Dedifferentiated amniotic fluid mesenchymal stem cell (primary cell): ENCODE measurements around the gene SHROOM3.

Experiments
- DNase-seq: peaks from one replicate; pipeline ENCODE4 v3.0.0-alpha.2; 2016; ENCODE audit errors: extremely low spot score

The SHROOM3 gene

GRCh38 chr4:76691807-76692582, 257.0 kb downstream of the SHROOM3 start:
- no peak for DNase-seq

GRCh38 chr4:76692761-76693160, 257.7 kb downstream of the SHROOM3 start:
- no peak for DNase-seq

- DNase-seq: no peak
Observed at GRCh38 chr4:76694056-76694455, 259.0 kb downstream of the SHROOM3 start.

GRCh38 chr4:76696109-76696508, 261.1 kb downstream of the SHROOM3 start:
- peak; percentile 43 for DNase-seq

GRCh38 chr4:76697129-76697803, 262.2 kb downstream of the SHROOM3 start:
- no peak for DNase-seq

GRCh38 chr4:76698141-76698540, 263.1 kb downstream of the SHROOM3 start:
- no peak for DNase-seq

- no peak for DNase-seq
Observed at GRCh38 chr4:76699751-76700310, 264.8 kb downstream of the SHROOM3 start.

GRCh38 chr4:76702440-76703122, 267.6 kb downstream of the SHROOM3 start:
- no peak for DNase-seq

GRCh38 chr4:76703123-76703490, 268.1 kb downstream of the SHROOM3 start:
- DNase-seq: no peak

GRCh38 chr4:76703676-76704075, 268.6 kb downstream of the SHROOM3 start:
- no peak for DNase-seq

GRCh38 chr4:76704133-76704881, 269.3 kb downstream of the SHROOM3 start:
- DNase-seq: no peak

- no peak for DNase-seq
Observed at GRCh38 chr4:76705472-76705871, 270.4 kb downstream of the SHROOM3 start.

GRCh38 chr4:76706581-76706980, 271.6 kb downstream of the SHROOM3 start:
- no peak for DNase-seq

- peak; percentile 62 for DNase-seq
Observed at GRCh38 chr4:76708971-76709771, 274.1 kb downstream of the SHROOM3 start.

GRCh38 chr4:76709772-76710090, 274.7 kb downstream of the SHROOM3 start:
- no peak for DNase-seq

- DNase-seq: no peak
Observed at GRCh38 chr4:76712564-76712963, 277.5 kb downstream of the SHROOM3 start.

- DNase-seq: no peak
Observed at GRCh38 chr4:76714226-76714625, 279.2 kb downstream of the SHROOM3 start.

GRCh38 chr4:76716020-76716419, 281.0 kb downstream of the SHROOM3 start:
- DNase-seq: no peak

GRCh38 chr4:76716658-76717057, 281.6 kb downstream of the SHROOM3 start:
- no peak for DNase-seq

GRCh38 chr4:76717431-76717830, 282.4 kb downstream of the SHROOM3 start:
- no peak for DNase-seq

- DNase-seq: no peak
Observed at GRCh38 chr4:76718021-76718420, 283.0 kb downstream of the SHROOM3 start.
